K562 (cell line): ENCODE measurements around the gene APCDD1L. TPM values are rescaled to one million over a fixed set of nuclear protein-coding genes. Genes with fewer than 3 reads are reported as not detected.

Source experiments
- ATAC-seq: fragments of 200-7000 bp; cut with Tn5 transposase; 3 replicates; pipeline ENCODE4 v1.9.1; 2020; ENCODE audit warnings: moderate library complexity
- BruUV-seq: library from RNA; stranded (reverse); fragments of 400-500 nt; replicated peaks from 2 replicates; lab custom pipeline; 2021; lab: Mats Ljungman, UMichigan
- CTCF ChIA-PET: fragments of 300-600 bp; formaldehyde crosslinking; extraction: SDS; loops from one replicate; lab custom pipeline; 2021; ENCODE audit warnings: low intra/inter-chr PET ratio; lab: Yijun Ruan, JAX
- POLR2A ChIA-PET: fragments of 300-600, 350-650 bp; sonication (Branson Sonifier 250); formaldehyde crosslinking; extraction: SDS; loops from one replicate; lab custom pipeline; 2021; ENCODE audit warnings: antibody characterized with exemption, inconsistent platforms; lab: Yijun Ruan, JAX
- DNase-seq, 4 experiments: peaks; one replicate each; pipeline versions ENCODE4 v3.0.0 to v3.0.0-alpha.2; 2011 to 2018; ENCODE audit warnings: low spot score in 3 of 4, mixed read lengths in 3 of 4; ENCODE audit errors: extremely low read depth in 1 of 4
- FAIRE-seq: peaks from 2 replicates; lab custom pipeline; 2011; peaks lifted over from hg19 to GRCh38; lab: Jason Lieb, UNC
- H2AFZ ChIP-seq: 2 replicates; pipeline ENCODE4 v1.6.0; 2011; ENCODE audit warnings: low read depth, low read length, control low read depth, inconsistent platforms
- H3K27ac ChIP-seq: fragments of 200-600 bp; 3 replicates; pipeline ENCODE4 v1.8.0; 2011; ENCODE audit warnings: low read depth, mild to moderate bottlenecking, control low read depth, inconsistent platforms, low read length, moderate library complexity, mixed read lengths; ENCODE audit errors: extremely low read depth
- H3K27me3 ChIP-seq, 2 experiments: fragments of 300-600 bp in 1 of 2; 2 replicates in 1 of 2; 3 replicates in 1 of 2; pipeline versions ENCODE4 v1.6.0 to v1.8.0; 2011; ENCODE audit warnings: inconsistent platforms in 2 of 2, low read length in 2 of 2, mild to moderate bottlenecking in 1 of 2, mixed read lengths in 1 of 2, moderate library complexity in 1 of 2; ENCODE audit not compliant: control insufficient read depth in 2 of 2, insufficient read depth in 2 of 2
- H3K36me3 ChIP-seq: fragments of 300-600 bp; 3 replicates; pipeline ENCODE4 v1.8.0; 2011; ENCODE audit warnings: mild to moderate bottlenecking, low read length, inconsistent platforms; ENCODE audit not compliant: control insufficient read depth, insufficient read depth
- H3K4me1 ChIP-seq, 2 experiments: fragments of 200-600 bp in 1 of 2; replicated peaks in 1 of 2; 2 replicates in 1 of 2; 3 replicates in 1 of 2; pipeline versions ENCODE4 v1.5.1 to v1.8.0; 2011; ENCODE audit warnings: inconsistent platforms in 2 of 2, low read length in 2 of 2, mild to moderate bottlenecking in 1 of 2, mixed read lengths in 1 of 2, moderate library complexity in 1 of 2; ENCODE audit not compliant: control insufficient read depth in 2 of 2, insufficient read depth in 2 of 2
- H3K4me2 ChIP-seq: 2 replicates; pipeline ENCODE4 v1.6.1; 2011; ENCODE audit warnings: low read length, control low read depth, inconsistent platforms, mixed read lengths; ENCODE audit not compliant: insufficient read depth
- H3K4me3 ChIP-seq: fragments of 200-600 bp; sonication (generic), shearing (Covaris generic); 2 replicates; pipeline ENCODE4 v1.5.1; 2016; ENCODE audit warnings: control low read depth, inconsistent platforms
- H3K79me2 ChIP-seq: fragments of 200-600 bp; 3 replicates; pipeline ENCODE4 v1.8.0; 2011; ENCODE audit warnings: low read length, inconsistent platforms; ENCODE audit not compliant: control insufficient read depth, insufficient read depth
- H3K9ac ChIP-seq, 2 experiments: 2 replicates each; pipeline versions ENCODE4 v1.6.0 to v1.6.1; 2011; ENCODE audit warnings: low read depth in 2 of 2, low read length in 2 of 2, control low read depth in 1 of 2, inconsistent platforms in 1 of 2, mild to moderate bottlenecking in 1 of 2, mixed read lengths in 1 of 2; ENCODE audit not compliant: insufficient read depth in 1 of 2
- H3K9me1 ChIP-seq: one replicate; pipeline ENCODE4 v1.6.0; 2011; ENCODE audit warnings: inconsistent platforms, mild to moderate bottlenecking, low read length, moderate library complexity; ENCODE audit not compliant: control insufficient read depth, insufficient read depth
- H3K9me3 ChIP-seq: replicated peaks from 2 replicates; pipeline ENCODE4 v1.5.1; 2011; ENCODE audit warnings: low read depth, low read length, inconsistent platforms; ENCODE audit not compliant: control insufficient read depth, insufficient read depth
- H4K20me1 ChIP-seq: replicated peaks from 2 replicates; pipeline ENCODE4 v1.6.1; 2011; ENCODE audit warnings: low read length, inconsistent platforms, mixed read lengths; ENCODE audit not compliant: control insufficient read depth, insufficient read depth
- E2F5 ChIP-seq: sonication (generic); formaldehyde crosslinking; IDR thresholded peaks from 2 replicates; pipeline ENCODE4 v1.8.0; 2022; ENCODE audit warnings: mild to moderate bottlenecking, missing genetic modification reagents
- E2F6 ChIP-seq, 2 experiments: IDR thresholded peaks; 2 replicates each; pipeline ENCODE4 v1.6.1; 2011; ENCODE audit warnings: borderline replicate concordance in 1 of 2, control low read depth in 1 of 2, low read depth in 1 of 2, low read length in 1 of 2, mild to moderate bottlenecking in 1 of 2, mixed read lengths in 1 of 2, moderate library complexity in 1 of 2; ENCODE audit not compliant: insufficient read depth in 1 of 2, insufficient read length in 1 of 2, poor library complexity in 1 of 2, severe bottlenecking in 1 of 2; ENCODE audit errors: extremely low read depth in 1 of 2
- ELF4 ChIP-seq: fragments of 450-650 bp; formaldehyde crosslinking; IDR thresholded peaks from 2 replicates; pipeline ENCODE4 v1.4.0; 2022; ENCODE audit warnings: missing genetic modification characterization
- HMGN3 ChIP-seq: IDR thresholded peaks from 2 replicates; pipeline ENCODE4 v1.6.1; 2011; ENCODE audit warnings: borderline replicate concordance, low read depth, mild to moderate bottlenecking, mixed read lengths, low read length; ENCODE audit not compliant: insufficient read length; ENCODE audit errors: extremely low read depth
- MBD2 ChIP-seq: sonication (generic); IDR thresholded peaks from 2 replicates; pipeline ENCODE4 v1.6.1; 2016; ENCODE audit warnings: low read depth, borderline replicate concordance
- NBN ChIP-seq: fragments of 450-650 bp; IDR thresholded peaks from 2 replicates; pipeline ENCODE4 v1.6.1; 2016; ENCODE audit warnings: low read depth, mild to moderate bottlenecking
- NCOA1 ChIP-seq: fragments of 450-650 bp; IDR thresholded peaks from 2 replicates; pipeline ENCODE4 v1.6.1; 2016; ENCODE audit warnings: low read depth
- NR0B1 ChIP-seq: fragments of 450-650 bp; IDR thresholded peaks from one replicate; pipeline ENCODE4 v1.6.1; 2018; ENCODE audit warnings: mild to moderate bottlenecking, moderate library complexity; ENCODE audit not compliant: partially characterized antibody
- NRF1 ChIP-seq, 2 experiments: fragments of 450-650 bp; IDR thresholded peaks in 1 of 2; conservative IDR thresholded peaks in 1 of 2; 2 replicates each; pipeline ENCODE4 v1.6.1; 2014; ENCODE audit warnings: mild to moderate bottlenecking in 2 of 2
- POLR3G ChIP-seq: IDR thresholded peaks from 2 replicates; pipeline ENCODE4 v1.6.1; 2011; ENCODE audit not compliant: insufficient read length, insufficient replicate concordance; ENCODE audit errors: extremely low read depth
- RBM25 ChIP-seq: fragments of 200-400 bp; formaldehyde crosslinking; IDR thresholded peaks from 2 replicates; pipeline ENCODE4 v1.6.1; 2018; ENCODE audit warnings: low read length, low read depth, moderate library complexity; ENCODE audit not compliant: severe bottlenecking
- SNRNP70 ChIP-seq: fragments of 200-400 bp; formaldehyde crosslinking; optimal IDR thresholded peaks from 2 replicates; pipeline ENCODE3; 2017; ENCODE audit warnings: low read depth, low read length
- VEZF1 ChIP-seq: fragments of 200-800 bp; sonication (Bioruptor generic); IDR thresholded peaks from 2 replicates; pipeline ENCODE4 v1.6.1; 2017; ENCODE audit warnings: missing genetic modification characterization, missing compliant biosample characterization
- ZFP91 ChIP-seq: sonication (generic); formaldehyde crosslinking; IDR thresholded peaks from 2 replicates; pipeline ENCODE4 v1.8.0; 2022; ENCODE audit warnings: mild to moderate bottlenecking, missing genetic modification reagents
- ZNF384 ChIP-seq: IDR thresholded peaks from 2 replicates; pipeline ENCODE4 v1.6.1; 2012; ENCODE audit warnings: low read depth, low read length, improper control_type of control experiment
- WGBS: fragments of 100-300 bp; shearing (Covaris generic); methylation state at CpG from one replicate; pipeline ENCODE4 v1.1.6; 2016; ENCODE audit warnings: low coverage, mixed read lengths; ENCODE audit not compliant: insufficient coverage; ENCODE audit errors: missing lambda C conversion rate; 5-methylcytosine and 5-hydroxymethylcytosine counted together
- in situ Hi-C: fragments of 300-500 bp; cut with MboI; formaldehyde crosslinking; loops from 4 replicates; pipeline ENCODE4 v1.15.0; 2018; ENCODE audit warnings: inconsistent platforms, mixed read lengths
- intact Hi-C: fragments of 100-400 bp; cut with micrococcal nuclease; formaldehyde crosslinking; loops from 2 replicates; pipeline ENCODE4 v1.14.2; 2022
- polyA plus RNA-seq, 8 experiments: library from polyadenylated mRNA; depleted of rRNA in 4 of 8; stranded (reverse) in 5 of 8; unstranded in 3 of 8; fragments of >200 nt; fragmentation: Nextera tagmentation in 2 of 8; fragmentation: Illumina TruSeq in 1 of 8; extraction: Ambion mirVana in 2 of 8; extraction: Trizol in 1 of 8; gene quantifications; 2 replicates each; pipeline versions ENCODE4 v1.2.1 to v1.2.3, GENCODE V29; 2011 to 2014; ENCODE audit warnings: inconsistent platforms in 1 of 8, missing spikeins in 1 of 8
- total RNA-seq, 7 experiments: library from RNA; depleted of rRNA in 6 of 7; stranded (reverse); fragments of >200 nt in 6 of 7; fragmentation: Illumina TruSeq in 2 of 7; extraction: Trizol in 2 of 7; gene quantifications; 2 replicates each; pipeline versions ENCODE4 v1.2.1 to v1.2.3, GENCODE V29; 2011 to 2021; ENCODE audit warnings: low replicate concordance in 1 of 7

Gene APCDD1L
- total and polyA plus RNA-seq, 9 of the 15 experiments (the other 6 are each of a cell fraction or from before 2014, with no cell fraction given): not detected

- no peak overlapping the region for H3K27ac ChIP-seq
- ATAC-seq (no peak), FAIRE-seq (no peak), DNase-seq (no peak)
- no TSS peak for BruUV-seq
- CTCF ChIA-PET: no interaction called here
- no peaks in the 10 kb centered on the region; the same call in 1 of the 2 replicates for H3K9me3 ChIP-seq
- no peaks in the 10 kb centered on the region for H3K36me3 ChIP-seq
- no peak overlapping the region for H3K4me2 ChIP-seq
- no peaks in the 10 kb centered on the region for H3K4me1 ChIP-seq
- H4K20me1 ChIP-seq: no peaks in the 10 kb centered on the region
- WGBS: 3% methylated on average over 9 of the region's 9 CpGs
- H3K4me3 ChIP-seq: no peak overlapping the region
- H3K27me3 ChIP-seq: peaks cover 2 to 42% of the 10 kb centered on the region in 2 experiments; a peak in 4 of 5 replicates
- H3K79me2 ChIP-seq: no peaks in the 10 kb centered on the region
- in situ Hi-C loops: no loop called here
- H3K9me1 ChIP-seq: no peaks in the 10 kb centered on the region
- POLR2A ChIA-PET: interaction anchor here (0.9 kb wide), 1 partner anchor 9 kb away, joined by 4 read pairs; no protein-coding TSS in a partner anchor
- no peak overlapping the region for H3K9ac ChIP-seq
- H2AFZ ChIP-seq: no peak overlapping the region
- intact Hi-C loops: no loop called here
- TF ChIP-seq ZNF384: no peak
- no peak for TF ChIP-seq NBN
- no peak for TF ChIP-seq NR0B1
- no peak for TF ChIP-seq ZFP91
- no peak for TF ChIP-seq RBM25
- TF ChIP-seq SNRNP70: no peak
- TF ChIP-seq VEZF1 (CRISPR knock-in tag): no peak
- no peak for TF ChIP-seq NCOA1
- no peak for TF ChIP-seq ELF4 (CRISPR knock-in tag)
- TF ChIP-seq E2F5: no peak
- TF ChIP-seq NRF1 (conservative IDR thresholded peaks at IDR 0.05 in 1 of 2, IDR thresholded peaks at IDR 0.05 in 1 of 2): no peak
- TF ChIP-seq HMGN3: no peak
- no peak for TF ChIP-seq MBD2
- no peak for TF ChIP-seq POLR3G
- no peak for TF ChIP-seq E2F6 (IDR thresholded peaks at IDR 0.05; ENCODE audit: borderline replicate concordance in 1 of 2, extremely low read depth in 1 of 2, insufficient read depth in 1 of 2, insufficient read length in 1 of 2, low read depth in 1 of 2, low read length in 1 of 2, poor library complexity in 1 of 2, severe bottlenecking in 1 of 2)
Observed at GRCh38 chr20:58498470-58499068, 16.6 kb downstream of the APCDD1L start.
